Activated T-helper 1 cell treated with anti-CD3 and anti-CD28 coated beads, Interleukin-12 subunit alpha, Interleukin-12 subunit beta, Interleukin-2, Interleukin-4 antibody, amounts not matched to agents 30 ng/mL and 10 ng/mL and 1 ng/mL, durations not matched to agents 14 hours and 24 hours and 36 hours (primary cell): Measurements from ENCODE around the gene RFPL1. TPM values are rescaled to one million over a fixed set of nuclear protein-coding genes. Genes with fewer than 3 reads are reported as not detected.
"Not testable (repeated sequence)": the region's sequence is repeated elsewhere in the genome, so short reads cannot be mapped to it uniquely, and the experiment has no call there.

Experiments used
- DNase-seq: peaks from one replicate; pipeline ENCODE4 v3.0.0; 2021; ENCODE audit warnings: low spot score
- H3K27ac Mint-ChIP-seq: one replicate; pipeline ENCODE4 v1.8.0; 2021; ENCODE audit warnings: mild to moderate bottlenecking, mixed read lengths
- H3K27me3 Mint-ChIP-seq: one replicate; pipeline ENCODE4 v1.8.0; 2022; ENCODE audit warnings: mild to moderate bottlenecking, moderate library complexity, mixed read lengths; ENCODE audit not compliant: insufficient read depth
- H3K36me3 Mint-ChIP-seq: one replicate; pipeline ENCODE4 v1.8.0; 2021; ENCODE audit warnings: low read depth, mixed read lengths
- H3K4me1 Mint-ChIP-seq: one replicate; pipeline ENCODE4 v1.8.0; 2021; ENCODE audit warnings: low read depth, mixed read lengths
- H3K4me3 Mint-ChIP-seq: one replicate; pipeline ENCODE4 v1.8.0; 2021; ENCODE audit warnings: mild to moderate bottlenecking, moderate library complexity, mixed read lengths
- H3K9me3 Mint-ChIP-seq: one replicate; pipeline ENCODE4 v1.8.0; 2021; ENCODE audit warnings: mixed read lengths
- intact Hi-C: fragments of 100-400 bp; cut with micrococcal nuclease; formaldehyde crosslinking; loops from one replicate; pipeline ENCODE4 v1.15.1; 2024
- total RNA-seq: library from RNA; stranded (reverse); gene quantifications from 2 replicates; pipeline ENCODE4 v1.2.3, GENCODE V29; 2022

Gene RFPL1
- total RNA-seq, 1 donor from 2014 or later: not detected

- Mint-ChIP-seq H3K36me3 (no peaks in the 10 kb centered on the region), H3K27me3 (peaks cover 36% of the 10 kb centered on the region), H3K9me3 (no peaks in the 10 kb centered on the region), H3K4me3 (no peak overlapping the region), H3K4me1 (peaks cover 11% of the 10 kb centered on the region), H3K27ac (no peak overlapping the region)
- intact Hi-C loops: no loop called here
- no peak for DNase-seq
Observed at GRCh38 chr22:29482726-29483125, 44.3 kb downstream of the RFPL1 start.

GRCh38 chr22:29483254-29483653 lies 44.9 kb downstream of the RFPL1 start:
- Mint-ChIP-seq H3K4me3 (no peak overlapping the region), H3K36me3 (no peaks in the 10 kb centered on the region), H3K27ac (no peak overlapping the region), H3K4me1 (peaks cover 11% of the 10 kb centered on the region), H3K9me3 (no peaks in the 10 kb centered on the region), H3K27me3 (peaks cover 31% of the 10 kb centered on the region)
- no peak for DNase-seq
- intact Hi-C loops: no loop called here

GRCh38 chr22:29484642-29485041 lies 46.3 kb downstream of the RFPL1 start:
- Mint-ChIP-seq H3K27ac (no peak overlapping the region), H3K4me1 (peaks cover 7% of the 10 kb centered on the region), H3K9me3 (no peaks in the 10 kb centered on the region), H3K36me3 (peaks cover 2% of the 10 kb centered on the region), H3K27me3 (peaks cover 21% of the 10 kb centered on the region), H3K4me3 (no peak overlapping the region)
- intact Hi-C loops: no loop called here
- no peak for DNase-seq

GRCh38 chr22:29485448-29485847 lies 47.1 kb downstream of the RFPL1 start:
- no peak overlapping the region for H3K4me3 Mint-ChIP-seq
- peaks cover 19% of the 10 kb centered on the region for H3K27me3 Mint-ChIP-seq
- peaks cover 2% of the 10 kb centered on the region for H3K36me3 Mint-ChIP-seq
- H3K27ac Mint-ChIP-seq: no peak overlapping the region
- DNase-seq: no peak
- H3K4me1 Mint-ChIP-seq: peaks cover 6% of the 10 kb centered on the region
- no peaks in the 10 kb centered on the region for H3K9me3 Mint-ChIP-seq
- intact Hi-C loops: no loop called here

GRCh38 chr22:29487426-29487986 lies 49.1 kb downstream of the RFPL1 start:
- H3K27ac Mint-ChIP-seq: no peak overlapping the region
- no peak for DNase-seq
- no peaks in the 10 kb centered on the region for H3K9me3 Mint-ChIP-seq
- H3K4me1 Mint-ChIP-seq: no peaks in the 10 kb centered on the region
- peaks cover 6% of the 10 kb centered on the region for H3K27me3 Mint-ChIP-seq
- intact Hi-C loops: no loop called here
- no peak overlapping the region for H3K4me3 Mint-ChIP-seq
- peaks cover 2% of the 10 kb centered on the region for H3K36me3 Mint-ChIP-seq

- H3K4me1 Mint-ChIP-seq, H3K36me3 Mint-ChIP-seq, H3K9me3 Mint-ChIP-seq, intact Hi-C loops, H3K27me3 Mint-ChIP-seq, H3K4me3 Mint-ChIP-seq, H3K27ac Mint-ChIP-seq, DNase-seq: not testable (repeated sequence)
Observed at GRCh38 chr22:29489127-29489780, 50.9 kb downstream of the RFPL1 start.

GRCh38 chr22:29491012-29491411 lies 52.6 kb downstream of the RFPL1 start:
- peaks cover 13% of the 10 kb centered on the region for H3K36me3 Mint-ChIP-seq
- H3K27ac Mint-ChIP-seq: no peak overlapping the region
- intact Hi-C loops: no loop called here
- no peak overlapping the region for H3K4me3 Mint-ChIP-seq
- peaks cover 9% of the 10 kb centered on the region for H3K9me3 Mint-ChIP-seq
- peaks cover 2% of the 10 kb centered on the region for H3K27me3 Mint-ChIP-seq
- DNase-seq: no peak
- no peaks in the 10 kb centered on the region for H3K4me1 Mint-ChIP-seq

Other genes starting within 250 kb of the RFPL1 start
- gene EMID1, start 232.7 kb upstream of the RFPL1 start, total RNA-seq: not detected in 2 replicates
- 53.3 and 59.4 TPM in 2 replicates for gene RHBDD3, start 170.6 kb upstream of the RFPL1 start, total RNA-seq
- 454 and 463 TPM in 2 replicates for gene EWSR1, start 170.3 kb upstream of the RFPL1 start, total RNA-seq
- gene GAS2L1, start 131.9 kb upstream of the RFPL1 start, total RNA-seq: 2.6 and 3.2 TPM in 2 replicates
- gene RASL10A, start 122.9 kb upstream of the RFPL1 start, total RNA-seq: 0.15 and 0.65 TPM in 2 replicates
- 84.0 and 89.5 TPM in 2 replicates for gene AP1B1, start 50.0 kb upstream of the RFPL1 start, total RNA-seq
- gene NEFH, start 41.6 kb downstream of the RFPL1 start, total RNA-seq: 8.4 TPM in 2 replicates
- 69.0 and 76.2 TPM in 2 replicates for gene THOC5, start 115.2 kb downstream of the RFPL1 start, total RNA-seq
- 43.7 and 44.7 TPM in 2 replicates for gene NIPSNAP1, start 142.5 kb downstream of the RFPL1 start, total RNA-seq
- 65.7 and 66.1 TPM in 2 replicates for gene NF2, start 165.1 kb downstream of the RFPL1 start, total RNA-seq